ENCODE results near the gene PRKG1.
"Not testable (repeated sequence)": the region's sequence is repeated elsewhere in the genome, so short reads cannot be mapped to it uniquely, and the experiment has no call there.

DNA sequence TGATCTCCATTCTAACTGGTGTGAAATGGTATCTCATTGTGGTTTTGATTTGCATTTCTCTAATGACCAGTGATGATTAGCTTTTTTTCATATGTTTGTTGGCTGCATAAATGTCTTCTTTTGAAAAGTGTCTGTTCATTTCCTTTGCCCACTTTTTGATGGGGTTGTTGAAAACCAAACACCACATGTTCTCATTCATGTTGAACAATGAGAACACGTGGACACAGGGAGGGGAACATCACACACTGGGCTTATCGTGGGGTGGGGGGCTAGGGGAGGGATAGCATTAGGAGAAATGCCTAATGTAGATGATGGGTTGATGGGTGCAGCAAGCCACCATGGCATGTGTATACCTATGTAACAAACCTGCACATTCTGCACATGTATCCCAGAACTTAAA is 197.8 kb downstream of the PRKG1 start:
- not testable (repeated sequence) for TF ChIP-seq EZH2 (IDR thresholded peaks at IDR 0.05; ENCODE audit: borderline replicate concordance, low read length)
- TF ChIP-seq, protein P1, sequence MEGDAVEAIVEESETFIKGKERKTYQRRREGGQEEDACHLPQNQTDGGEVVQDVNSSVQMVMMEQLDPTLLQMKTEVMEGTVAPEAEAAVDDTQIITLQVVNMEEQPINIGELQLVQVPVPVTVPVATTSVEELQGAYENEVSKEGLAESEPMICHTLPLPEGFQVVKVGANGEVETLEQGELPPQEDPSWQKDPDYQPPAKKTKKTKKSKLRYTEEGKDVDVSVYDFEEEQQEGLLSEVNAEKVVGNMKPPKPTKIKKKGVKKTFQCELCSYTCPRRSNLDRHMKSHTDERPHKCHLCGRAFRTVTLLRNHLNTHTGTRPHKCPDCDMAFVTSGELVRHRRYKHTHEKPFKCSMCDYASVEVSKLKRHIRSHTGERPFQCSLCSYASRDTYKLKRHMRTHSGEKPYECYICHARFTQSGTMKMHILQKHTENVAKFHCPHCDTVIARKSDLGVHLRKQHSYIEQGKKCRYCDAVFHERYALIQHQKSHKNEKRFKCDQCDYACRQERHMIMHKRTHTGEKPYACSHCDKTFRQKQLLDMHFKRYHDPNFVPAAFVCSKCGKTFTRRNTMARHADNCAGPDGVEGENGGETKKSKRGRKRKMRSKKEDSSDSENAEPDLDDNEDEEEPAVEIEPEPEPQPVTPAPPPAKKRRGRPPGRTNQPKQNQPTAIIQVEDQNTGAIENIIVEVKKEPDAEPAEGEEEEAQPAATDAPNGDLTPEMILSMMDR (conservative IDR thresholded peaks at IDR 0.05 in 1 of 2, IDR thresholded peaks at IDR 0.05 in 1 of 2; ENCODE audit: extremely low read depth in 1 of 2, insufficient read depth in 1 of 2, low read depth in 1 of 2, low read length in 2 of 2): not testable (repeated sequence)
